ENCODE measurements around the gene MICA.

DNA sequence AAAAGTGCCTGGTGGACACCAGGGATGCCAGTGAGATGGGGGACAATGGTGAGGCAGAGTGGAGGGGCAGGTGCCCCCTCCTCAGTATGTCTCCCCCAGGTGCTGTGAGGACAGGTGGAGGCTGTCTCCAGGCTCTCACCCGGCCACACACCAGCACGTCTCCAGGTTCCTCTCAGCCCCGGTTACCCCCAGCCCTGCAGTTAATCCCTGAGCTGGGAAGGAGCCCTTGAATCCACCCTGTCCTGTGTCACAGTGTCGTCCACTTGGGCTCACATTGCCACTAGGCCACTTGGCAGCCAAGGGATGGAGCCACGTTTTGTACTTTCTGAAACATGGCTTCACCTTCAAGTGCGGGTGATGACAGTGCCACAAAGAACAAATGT lies 24.7 kb upstream of the MICA start:
- TF ChIP-seq POLR2A (IDR thresholded peaks at IDR 0.05; ENCODE audit: low read depth, low read length) = no peak
- no peak for TF ChIP-seq POLR2AphosphoS5 (IDR thresholded peaks at IDR 0.05; ENCODE audit: low read depth, low read length)
